Heart left ventricle (tissue), 16 donors: ENCODE measurements around the gene IL33. TPM values are rescaled to one million over a fixed set of nuclear protein-coding genes. Genes with fewer than 3 reads are reported as not detected.

Source experiments
- ATAC-seq, 4 donors: fragments of 200-7000 bp; cut with Tn5 transposase; one replicate each; pipeline ENCODE4 v1.9.1; 2020 to 2022; ENCODE audit warnings: moderate library complexity in 4 of 4, mild to moderate bottlenecking in 3 of 4, moderate number of reproducible peaks in 1 of 4
- DNase-seq, 5 donors: peaks; one replicate each; pipeline ENCODE4 v3.0.0-alpha.2; 2020
- H3K27ac ChIP-seq, 12 donors: fragments of 200-600 bp; sonication (generic) in 4 of 12; one replicate each; pipeline versions ENCODE4 v1.5.0 to v1.8.0; 2016 to 2022; ENCODE audit warnings: mild to moderate bottlenecking in 2 of 12
- H3K27me3 ChIP-seq, 9 donors: fragments of 200-600 bp; sonication (generic) in 2 of 9; one replicate each; pipeline versions ENCODE4 v1.5.1 to v1.8.0; 2016 to 2022; ENCODE audit warnings: mild to moderate bottlenecking in 3 of 9
- H3K36me3 ChIP-seq, 9 donors: fragments of 200-600 bp; sonication (generic) in 2 of 9; one replicate each; pipeline versions ENCODE4 v1.5.0 to v1.8.0; 2018 to 2022; ENCODE audit warnings: mild to moderate bottlenecking in 2 of 9
- H3K4me1 ChIP-seq, 12 donors: fragments of 200-600 bp; sonication (generic) in 4 of 12; one replicate each; pipeline versions ENCODE4 v1.5.0 to v1.8.0; 2016 to 2022; ENCODE audit warnings: mild to moderate bottlenecking in 3 of 12
- H3K4me3 ChIP-seq, 12 donors: fragments of 200-600 bp; sonication (generic) in 4 of 12; one replicate each; pipeline versions ENCODE4 v1.5.0 to v1.8.0; 2017 to 2022; ENCODE audit warnings: mild to moderate bottlenecking in 9 of 12, moderate library complexity in 4 of 12
- H3K9me3 ChIP-seq, 12 donors: fragments of 200-600 bp; sonication (generic) in 4 of 12; one replicate each; pipeline versions ENCODE4 v1.5.0 to v1.8.0; 2016 to 2022; ENCODE audit warnings: mild to moderate bottlenecking in 1 of 12
- CTCF ChIP-seq, 12 donors: fragments of 200-600 bp; sonication (generic) in 4 of 12; IDR thresholded peaks; one replicate each; pipeline versions ENCODE4 v1.5.0 to v1.8.0; 2018 to 2022; ENCODE audit warnings: antibody characterized with exemption in 12 of 12, mild to moderate bottlenecking in 5 of 12
- POLR2A ChIP-seq, 2 donors: fragments of 450-650 bp; IDR thresholded peaks; one replicate each; pipeline ENCODE4 v1.6.1; 2017; ENCODE audit warnings: antibody characterized with exemption in 2 of 2, mild to moderate bottlenecking in 2 of 2, moderate library complexity in 2 of 2
- WGBS, 4 donors: extraction: QIAGEN DNeasy Blood & Tissue Kit in 2 of 4; methylation state at CpG; one replicate each; pipeline versions ENCODE4 v1.1.5 to v1.1.7; 2013 to 2018; 5-methylcytosine and 5-hydroxymethylcytosine counted together
- intact Hi-C, 10 donors: fragments of 100-400 bp; cut with DNase I; formaldehyde crosslinking; loops; one replicate each; pipeline versions ENCODE4 v1.11.1 to v1.14.2; 2022
- polyA plus RNA-seq, 2 donors: library from polyadenylated mRNA; stranded (reverse); fragments of 200-250 nt; gene quantifications; one replicate each; pipeline ENCODE4 v1.2.3, GENCODE V29; 2013
- total RNA-seq, 9 donors: library from RNA; depleted of rRNA in 2 of 9; stranded (reverse); fragments of >200 nt in 2 of 9; fragmentation: NEBNext Ultra II Directional in 3 of 9; extraction: Animal tissue kit (Norgen Biotek cat#: 25700) in 3 of 9; gene quantifications; one replicate each; pipeline versions ENCODE4 v1.1.0 to v1.2.4, GENCODE V29; 2016 to 2023
- donor health status: ischemic (EF 13 %, LVEDD 7.1; RV severe dilation, severe dysfunction).
- donor health status: healthy with polysubstance abuse.
- donor health status: DM: no; HTN: yes; CAD: no.
- donor health status: DM: no; HTN: no; CAD: no.
- donor health status: ischemic (EF 25% LVEDD 6.9; RV normal size, moderate dysfunction).
- donor health status: ischemic (EF 25% LVEDD 5.7; RV mildly dilated, moderate dysfunction).
- donor health status: healthy.
- donor health status: DM: yes; HTN: yes; CAD: no.
- donor health status: ischemic (EF 35%, LVEDD 5.7; RV mildly dilated, moderate dysfunction).
- donor health status: nonischemic (EF 11% LVEDD 7.7; RV severe dilation, severe dysfunction).
- donor health status: DM: yes; HTN: yes; CAD: no.
- donor health status: PGD.
- donor health status: ischemic (EF 29% LVEDD 5.4; RV normal size, mild dysfunction).
- donor health status: nonischemic (EF 23%, LVEDD 6.1; RV moderate dilation, normal function).

The IL33 gene
- total and polyA plus RNA-seq, 11 donors = 6.6 to 36.5 (median 12.7) TPM

- no peak overlapping the region for H3K27ac ChIP-seq
- intact Hi-C loops = loop anchor here in 7 of 10 donors (2.0 to 5.0 kb wide), 3 partner anchors 109 to 111 kb away; no protein-coding TSS in a partner anchor
- no peak for TF ChIP-seq CTCF (IDR thresholded peaks at IDR 0.05)
- TF ChIP-seq POLR2A (IDR thresholded peaks at IDR 0.05) = no peak
- ATAC-seq (no peak), DNase-seq (no peak)
- no peaks in the 10 kb centered on the region for H3K36me3 ChIP-seq
- 82 to 88% (median 85%) methylated on average over 4 of the region's 4 CpGs for WGBS, 4 donors
- H3K4me3 ChIP-seq = no peak overlapping the region
- no peaks in the 10 kb centered on the region for H3K9me3 ChIP-seq
- peaks cover 0 to 29% (median 0%) of the 10 kb centered on the region in 12 donors for H3K4me1 ChIP-seq
- H3K27me3 ChIP-seq = no peaks in the 10 kb centered on the region
Observed at GRCh38 chr9:6195714-6196360, 19.8 kb upstream of the IL33 start.

- H3K27me3 ChIP-seq = no peaks in the 10 kb centered on the region
- peaks cover 0 to 29% (median 0%) of the 10 kb centered on the region in 12 donors for H3K4me1 ChIP-seq
- WGBS, 4 donors = 35 to 45% (median 39%) methylated on average over 3 of the region's 3 CpGs
- TF ChIP-seq POLR2A (IDR thresholded peaks at IDR 0.05) (no peak), CTCF (IDR thresholded peaks at IDR 0.05) (peak; percentile 33 to 75 (median 55))
- no peak for DNase-seq
- H3K4me3 ChIP-seq = no peak overlapping the region
- peak overlapping the region in 2 of 12 donors; percentile 41 to 46 for H3K27ac ChIP-seq
- ATAC-seq = peak in 3 of 4 donors; percentile 43 to 71 (median 46)
- intact Hi-C loops = loop anchor here in 7 of 10 donors (1.0 to 5.0 kb wide), 3 partner anchors 109 to 110 kb away; no protein-coding TSS in a partner anchor
- H3K36me3 ChIP-seq = no peaks in the 10 kb centered on the region
- no peaks in the 10 kb centered on the region for H3K9me3 ChIP-seq
Observed at GRCh38 chr9:6197330-6197729, 18.3 kb upstream of the IL33 start.

- DNase-seq = no peak
- H3K36me3 ChIP-seq = no peaks in the 10 kb centered on the region
- H3K9me3 ChIP-seq = no peaks in the 10 kb centered on the region
- intact Hi-C loops = loop anchor here in 3 of 10 donors (2.0 to 5.0 kb wide), 2 partner anchors 107 to 109 kb away; no protein-coding TSS in a partner anchor
- H3K27me3 ChIP-seq = no peaks in the 10 kb centered on the region
- H3K4me3 ChIP-seq = no peak overlapping the region
- H3K4me1 ChIP-seq = peaks cover 0 to 29% (median 0%) of the 10 kb centered on the region in 12 donors
- WGBS, 4 donors = 54 to 68% (median 61%) methylated on average over 4 of the region's 4 CpGs
- peak overlapping the region in 5 of 12 donors; percentile 22 to 48 (median 41) for H3K27ac ChIP-seq
- ATAC-seq = peak in 1 of 4 donors; percentile 36
- TF ChIP-seq CTCF (IDR thresholded peaks at IDR 0.05) (no peak), POLR2A (IDR thresholded peaks at IDR 0.05) (no peak)
Observed at GRCh38 chr9:6198251-6198650, 17.4 kb upstream of the IL33 start.

DNA sequence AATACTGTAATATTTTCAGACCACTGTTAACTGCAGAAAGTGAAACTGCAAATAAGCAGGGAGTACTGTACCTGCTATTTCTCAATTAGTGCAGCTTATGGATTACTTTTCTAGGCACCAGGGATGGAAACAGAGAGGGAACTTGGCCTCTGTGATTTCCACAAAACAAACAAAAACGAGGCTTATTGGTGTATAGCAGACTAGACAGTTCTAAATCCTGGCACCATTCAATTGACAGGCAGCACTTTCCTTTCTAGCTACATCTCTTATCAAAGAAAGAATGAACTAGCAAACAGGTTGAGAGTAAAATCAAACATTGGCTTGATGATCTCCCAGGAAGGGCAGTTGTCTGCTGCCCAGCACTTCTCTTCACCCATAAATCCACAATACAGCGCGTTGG lies 16.0 kb upstream of the IL33 start:
- Histone ChIP-seq H3K4me1 (peaks cover 0 to 29% (median 0%) of the 10 kb centered on the region in 12 donors), H3K27ac (peak overlapping the region in 1 of 12 donors; percentile 3), H3K9me3 (no peaks in the 10 kb centered on the region), H3K36me3 (no peaks in the 10 kb centered on the region), H3K4me3 (no peak overlapping the region), H3K27me3 (no peaks in the 10 kb centered on the region)
- no peak for DNase-seq
- TF ChIP-seq CTCF (IDR thresholded peaks at IDR 0.05) (no peak), POLR2A (IDR thresholded peaks at IDR 0.05) (no peak)
- intact Hi-C loops = loop anchor here in 3 of 10 donors (2.0 to 5.0 kb wide), 2 partner anchors 105 to 108 kb away; no protein-coding TSS in a partner anchor
- ATAC-seq = no peak
- 72 to 81% (median 77%) methylated on average over 3 of the region's 3 CpGs for WGBS, 4 donors
